Psoas muscle (tissue), 8 donors: ENCODE results near the gene TBC1D19. TPM values are rescaled to one million over a fixed set of nuclear protein-coding genes. Genes with fewer than 3 reads are reported as not detected.
"Not testable (repeated sequence)": the region's sequence is repeated elsewhere in the genome, so short reads cannot be mapped to it uniquely, and the experiment has no call there.

Source experiments
- ATAC-seq, 4 donors: fragments of 200-7000 bp; cut with Tn5 transposase; one replicate each; pipeline ENCODE4 v1.9.1; 2020; ENCODE audit warnings: moderate library complexity in 3 of 4, mild to moderate bottlenecking in 2 of 4
- DNase-seq, 2 donors: peaks; one replicate each; pipeline ENCODE4 v3.0.0-alpha.2; 2020
- H3K27ac ChIP-seq: fragments of 200-600 bp; one replicate; pipeline ENCODE4 v1.8.0; 2022
- H3K27me3 ChIP-seq, 3 donors: fragments of 200-600 bp in 1 of 3; one replicate each; pipeline versions ENCODE4 v1.6.1 to v1.8.0; 2013 to 2022; ENCODE audit warnings: low read length in 2 of 3, mild to moderate bottlenecking in 2 of 3, moderate library complexity in 1 of 3; ENCODE audit not compliant: insufficient read depth in 3 of 3
- H3K36me3 ChIP-seq, 2 donors: fragments of 200-600 bp in 1 of 2; one replicate each; pipeline versions ENCODE4 v1.6.1 to v1.8.0; 2013 to 2022; ENCODE audit warnings: low read depth in 1 of 2, mild to moderate bottlenecking in 1 of 2, moderate library complexity in 1 of 2; ENCODE audit not compliant: insufficient read depth in 1 of 2
- H3K4me1 ChIP-seq: fragments of 200-600 bp; one replicate; pipeline ENCODE4 v1.8.0; 2022
- H3K4me3 ChIP-seq: fragments of 200-600 bp; one replicate; pipeline ENCODE4 v1.8.0; 2022; ENCODE audit warnings: mild to moderate bottlenecking
- H3K9me3 ChIP-seq: fragments of 200-600 bp; one replicate; pipeline ENCODE4 v1.8.0; 2022
- CTCF ChIP-seq: fragments of 200-600 bp; IDR thresholded peaks from one replicate; pipeline ENCODE4 v1.8.0; 2022; ENCODE audit warnings: antibody characterized with exemption
- WGBS, 3 donors: extraction: QIAGEN DNeasy Blood & Tissue Kit; methylation state at CpG; one replicate each; pipeline versions ENCODE4 v1.1.6 to v1.1.7; 2013; 5-methylcytosine and 5-hydroxymethylcytosine counted together
- intact Hi-C, 2 donors: fragments of 100-400 bp; cut with DNase I; formaldehyde crosslinking; loops; one replicate each; pipeline versions ENCODE4 v1.11.0 to v1.14.2; 2022
- polyA plus RNA-seq, 3 donors: library from polyadenylated mRNA; stranded (reverse); fragments of 200-250 nt; gene quantifications; one replicate each; pipeline ENCODE4 v1.2.3, GENCODE V29; 2013
- total RNA-seq, 4 donors: library from RNA; stranded (reverse); fragmentation: NEBNext Ultra II Directional in 2 of 4; extraction: Animal tissue kit (Norgen Biotek cat#: 25700) in 2 of 4; gene quantifications; one replicate each; pipeline versions ENCODE4 v1.2.1 to v1.2.4, GENCODE V29; 2021 to 2023
- donor health status: healthy with polysubstance abuse.
- donor health status: DM: no; HTN: no; CAD: no; lungs with moderate emphysema.
- donor health status: Bipolar disorder and iron deficiency.
- donor health status: healthy.
- donor health status: DM: yes; HTN: yes; CAD: no.
- donor health status: DM: no; HTN: no; CAD: no.
- donor health status: DM: no; HTN: no; CAD: no.
- donor health status: DM: yes; HTN: yes; CAD: no.

The TBC1D19 gene
- total and polyA plus RNA-seq, 7 donors = 1.0 to 8.2 (median 4.8) TPM

- Histone ChIP-seq H3K27ac (no peak overlapping the region), H3K4me1 (no peaks in the 10 kb centered on the region), H3K36me3 (no peaks in the 10 kb centered on the region), H3K9me3 (no peaks in the 10 kb centered on the region), H3K27me3 (no peaks in the 10 kb centered on the region), H3K4me3 (no peak overlapping the region)
- 67 to 78% (median 72%) methylated on average over 1 of the region's 1 CpG for WGBS, 3 donors
- ATAC-seq (no peak), DNase-seq (no peak)
- TF ChIP-seq CTCF = no peak
- intact Hi-C loops = no loop called here
Measured at GRCh38 chr4:26574563-26574962, 9.3 kb upstream of the TBC1D19 start.

- H3K27me3 ChIP-seq = no peaks in the 10 kb centered on the region
- H3K36me3 ChIP-seq = no peaks in the 10 kb centered on the region
- H3K27ac ChIP-seq = no peak overlapping the region
- DNase-seq (no peak), ATAC-seq (no peak)
- no peak overlapping the region for H3K4me3 ChIP-seq
- intact Hi-C loops = no loop called here
- 12 to 26% (median 25%) methylated on average over 7 of the region's 7 CpGs for WGBS, 3 donors
- no peaks in the 10 kb centered on the region for H3K9me3 ChIP-seq
- no peak for TF ChIP-seq CTCF
- no peaks in the 10 kb centered on the region for H3K4me1 ChIP-seq
Measured at GRCh38 chr4:26576231-26576739, 7.6 kb upstream of the TBC1D19 start.

- no peak for TF ChIP-seq CTCF
- intact Hi-C loops = no loop called here
- Histone ChIP-seq H3K9me3 (no peaks in the 10 kb centered on the region), H3K36me3 (no peaks in the 10 kb centered on the region), H3K27ac (no peak overlapping the region), H3K4me3 (no peak overlapping the region), H3K4me1 (no peaks in the 10 kb centered on the region), H3K27me3 (no peaks in the 10 kb centered on the region)
- ATAC-seq (no peak), DNase-seq (no peak)
- 53 to 65% (median 63%) methylated on average over 2 of the region's 2 CpGs for WGBS, 3 donors
Measured at GRCh38 chr4:26577066-26577465, 6.8 kb upstream of the TBC1D19 start.

- intact Hi-C loops = no loop called here
- Histone ChIP-seq H3K4me3 (no peak overlapping the region), H3K9me3 (no peaks in the 10 kb centered on the region), H3K27me3 (no peaks in the 10 kb centered on the region), H3K4me1 (peaks cover 5% of the 10 kb centered on the region), H3K27ac (no peak overlapping the region), H3K36me3 (no peaks in the 10 kb centered on the region)
- TF ChIP-seq CTCF = no peak
- 91 to 96% (median 94%) methylated on average over 5 of the region's 5 CpGs for WGBS, 3 donors
- ATAC-seq (no peak), DNase-seq (no peak)
Measured at GRCh38 chr4:26579169-26579568, 4.7 kb upstream of the TBC1D19 start.

- H3K4me1 ChIP-seq, H3K27me3 ChIP-seq, H3K27ac ChIP-seq, H3K9me3 ChIP-seq, H3K36me3 ChIP-seq, DNase-seq, H3K4me3 ChIP-seq, ATAC-seq: not testable (repeated sequence)
- intact Hi-C loops = loop anchor here (5.0 to 10.0 kb wide), 3 partner anchors 257 to 281 kb away; partner anchors contain the start of genes RBPJ (in 1 of the 2) and STIM2 (in 1 of the 2)
- 95 to 96% (median 95%) methylated on average over 4 of the region's 4 CpGs for WGBS, 3 donors
Measured at GRCh38 chr4:26581341-26581740, 2.5 kb upstream of the TBC1D19 start.
